HG02678 (cell line): ENCODE results near the gene RPL3.

Source experiments
- ATAC-seq: cut with Tn5 transposase; IDR thresholded peaks from one replicate; pipeline ENCODE4 v1.9.1; 2021; ENCODE audit warnings: mild to moderate bottlenecking, moderate library complexity; ENCODE audit not compliant: unreplicated experiment

RPL3 gene

GRCh38 chr22:39284142-39284980 lies 35.1 kb downstream of the RPL3 start:
- no peak for ATAC-seq

- ATAC-seq = no peak
These were observed 35.9 kb downstream of the RPL3 start for GRCh38 chr22:39283322-39284141.

GRCh38 chr22:39282645-39283321 lies 36.6 kb downstream of the RPL3 start:
- no peak for ATAC-seq

- ATAC-seq = no peak
These were observed 38.3 kb downstream of the RPL3 start for GRCh38 chr22:39281126-39281525.

GRCh38 chr22:39280250-39280649 lies 39.2 kb downstream of the RPL3 start:
- no peak for ATAC-seq

- no peak for ATAC-seq
These were observed 40.1 kb downstream of the RPL3 start for GRCh38 chr22:39279170-39279850.

- ATAC-seq = no peak
These were observed 41.4 kb downstream of the RPL3 start for GRCh38 chr22:39278040-39278439.

- no peak for ATAC-seq
These were observed 42.2 kb downstream of the RPL3 start for GRCh38 chr22:39277142-39277607.

- ATAC-seq = no peak
These were observed 42.8 kb downstream of the RPL3 start for GRCh38 chr22:39276440-39277141.

GRCh38 chr22:39275814-39276439 lies 43.5 kb downstream of the RPL3 start:
- no peak for ATAC-seq

GRCh38 chr22:39273950-39274887 lies 45.2 kb downstream of the RPL3 start:
- no peak for ATAC-seq

- no peak for ATAC-seq
These were observed 48.6 kb downstream of the RPL3 start for GRCh38 chr22:39270792-39271191.

GRCh38 chr22:39270280-39270679 lies 49.1 kb downstream of the RPL3 start:
- ATAC-seq = no peak

- no peak for ATAC-seq
These were observed 50.2 kb downstream of the RPL3 start for GRCh38 chr22:39269095-39269790.

- ATAC-seq = no peak
These were observed 50.8 kb downstream of the RPL3 start for GRCh38 chr22:39268645-39269044.

GRCh38 chr22:39267974-39268373 lies 51.4 kb downstream of the RPL3 start:
- ATAC-seq = no peak

- peak; percentile 72 for ATAC-seq
These were observed 52.9 kb downstream of the RPL3 start for GRCh38 chr22:39266398-39267030.
